Type B pancreatic cell (in vitro differentiated cells): Measurements from ENCODE around the gene MRC2. TPM values are rescaled to one million over a fixed set of nuclear protein-coding genes. Genes with fewer than 3 reads are reported as not detected.
"Not testable (repeated sequence)": the region's sequence is repeated elsewhere in the genome, so short reads cannot be mapped to it uniquely, and the experiment has no call there.

Experiments
- DNase-seq: peaks from one replicate; pipeline ENCODE4 v3.0.0; 2021; ENCODE audit warnings: mixed read lengths; ENCODE audit not compliant: unreplicated experiment; ENCODE audit errors: extremely low spot score
- H3K27ac Mint-ChIP-seq: 2 replicates; pipeline ENCODE4 v1.8.0; 2021; ENCODE audit warnings: mild to moderate bottlenecking, mixed read lengths
- H3K27me3 Mint-ChIP-seq: 2 replicates; pipeline ENCODE4 v1.8.0; 2021; ENCODE audit warnings: mixed read lengths
- H3K36me3 Mint-ChIP-seq: 2 replicates; pipeline ENCODE4 v1.8.0; 2021; ENCODE audit warnings: mixed read lengths
- H3K4me1 Mint-ChIP-seq: one replicate; pipeline ENCODE4 v1.8.0; 2021; ENCODE audit warnings: mixed read lengths; ENCODE audit not compliant: unreplicated experiment
- H3K4me3 Mint-ChIP-seq: 2 replicates; pipeline ENCODE4 v1.8.0; 2021; ENCODE audit warnings: mild to moderate bottlenecking, mixed read lengths
- H3K9me3 Mint-ChIP-seq: 2 replicates; pipeline ENCODE4 v1.8.0; 2021; ENCODE audit warnings: mixed read lengths
- CTCF ChIP-seq: fragments of 200-600 bp; sonication (generic); conservative IDR thresholded peaks from 2 replicates; pipeline ENCODE4 v1.5.0; 2021; ENCODE audit warnings: antibody characterized with exemption, mild to moderate bottlenecking
- total RNA-seq: library from RNA; stranded (reverse); gene quantifications from 2 replicates; pipeline ENCODE4 v1.2.1, GENCODE V29; 2021; ENCODE audit warnings: low replicate concordance

MRC2 gene
- total RNA-seq, 1 donor from 2014 or later: 52.7 TPM

- Mint-ChIP-seq H3K27me3 (no peaks in the 10 kb centered on the region), H3K4me3 (no peak overlapping the region), H3K9me3 (no peaks in the 10 kb centered on the region), H3K27ac (no peak overlapping the region), H3K36me3 (peaks cover 36% of the 10 kb centered on the region), H3K4me1 (no peaks in the 10 kb centered on the region)
- no peak for TF ChIP-seq CTCF
- DNase-seq: no peak
Observed at GRCh38 chr17:62587554-62587953, 39.9 kb upstream of the MRC2 start.

GRCh38 chr17:62588109-62588508 is 39.4 kb upstream of the MRC2 start:
- Mint-ChIP-seq H3K4me3 (no peak overlapping the region), H3K9me3 (no peaks in the 10 kb centered on the region), H3K36me3 (peaks cover 34% of the 10 kb centered on the region), H3K4me1 (no peaks in the 10 kb centered on the region), H3K27me3 (no peaks in the 10 kb centered on the region), H3K27ac (no peak overlapping the region)
- no peak for DNase-seq
- TF ChIP-seq CTCF: no peak

- no peak for DNase-seq
- Mint-ChIP-seq H3K4me1 (no peaks in the 10 kb centered on the region), H3K27me3 (no peaks in the 10 kb centered on the region), H3K4me3 (no peak overlapping the region), H3K36me3 (peaks cover 36% of the 10 kb centered on the region), H3K9me3 (no peaks in the 10 kb centered on the region), H3K27ac (no peak overlapping the region)
- TF ChIP-seq CTCF: no peak
Observed at GRCh38 chr17:62591333-62591732, 36.1 kb upstream of the MRC2 start.

- H3K36me3 Mint-ChIP-seq: peaks cover 40% of the 10 kb centered on the region
- H3K27me3 Mint-ChIP-seq, H3K27ac Mint-ChIP-seq, DNase-seq, H3K9me3 Mint-ChIP-seq, H3K4me1 Mint-ChIP-seq, H3K4me3 Mint-ChIP-seq: not testable (repeated sequence)
Observed at GRCh38 chr17:62591822-62592221, 35.6 kb upstream of the MRC2 start.

- Mint-ChIP-seq H3K36me3 (peaks cover 41% of the 10 kb centered on the region), H3K27ac (no peak overlapping the region), H3K9me3 (peaks cover 6% of the 10 kb centered on the region), H3K27me3 (no peaks in the 10 kb centered on the region), H3K4me1 (no peaks in the 10 kb centered on the region), H3K4me3 (no peak overlapping the region)
- TF ChIP-seq CTCF: no peak
- DNase-seq: no peak
Observed at GRCh38 chr17:62592341-62593099, 35.0 kb upstream of the MRC2 start.

GRCh38 chr17:62595484-62595883 is 32.0 kb upstream of the MRC2 start:
- H3K4me3 Mint-ChIP-seq: no peak overlapping the region

More at GRCh38 chr17:62595484-62595883, 32.0 kb upstream of the MRC2 start:
- no peak for TF ChIP-seq CTCF
- Mint-ChIP-seq H3K27ac (no peak overlapping the region), H3K4me1 (peaks cover 6% of the 10 kb centered on the region), H3K9me3 (peaks cover 6% of the 10 kb centered on the region), H3K36me3 (peaks cover 55% of the 10 kb centered on the region), H3K27me3 (no peaks in the 10 kb centered on the region)
- DNase-seq: no peak
